ENCODE measurements around the gene ATP5PD. TPM values are rescaled to one million over a fixed set of nuclear protein-coding genes. Genes with fewer than 3 reads are reported as not detected.

The ATP5PD gene
- total and polyA plus RNA-seq, 2 of the 13 experiments (the other 11 are each of a cell fraction or from before 2014, with no cell fraction given), result 158 to 428 TPM

DNA sequence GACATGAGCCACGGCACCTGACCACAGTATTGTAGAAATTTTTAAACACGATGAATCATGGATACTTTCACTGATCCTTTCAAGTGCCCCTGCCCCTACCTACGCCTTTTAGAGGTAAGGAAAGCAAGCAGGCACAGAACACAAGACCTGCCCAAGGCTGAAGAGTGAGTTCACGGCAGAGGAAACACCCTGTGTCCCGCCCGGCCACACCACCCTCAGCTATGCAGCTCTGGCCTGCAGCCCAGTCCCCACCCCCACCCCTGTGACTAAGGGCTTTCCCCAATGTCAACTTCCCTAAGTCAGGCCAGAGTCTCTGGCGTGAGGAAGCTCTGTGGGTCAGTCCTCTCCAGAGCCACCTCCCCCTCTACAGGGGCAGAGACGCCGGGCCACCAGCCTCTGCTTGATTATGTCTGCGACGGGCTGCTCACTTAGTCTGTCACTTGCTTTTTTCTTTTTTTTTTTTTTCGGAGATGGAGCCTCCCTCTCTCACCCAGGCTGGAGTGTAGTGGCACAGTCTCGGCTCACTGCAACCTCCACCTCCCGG lies 49.4 kb upstream of the ATP5PD start (continued):
- TF ChIP-seq BRCA1 (CRISPR knock-in tag; IDR thresholded peaks at IDR 0.05) (no peak), RFXANK (CRISPR knock-in tag; IDR thresholded peaks at IDR 0.05) (no peak), RFX1 (IDR thresholded peaks at IDR 0.05) (no peak), SNAPC2 (CRISPR knock-in tag; IDR thresholded peaks at IDR 0.05) (no peak), ATF7-NPFF (CRISPR knock-in tag; IDR thresholded peaks at IDR 0.05; ENCODE audit: low read depth) (no peak), ZBTB7A (CRISPR knock-in tag; IDR thresholded peaks at IDR 0.05) (no peak), ARNT (IDR thresholded peaks at IDR 0.05) (no peak), HNRNPUL1 (IDR thresholded peaks at IDR 0.05; ENCODE audit: low read depth, low read length) (no peak), GZF1 (CRISPR knock-in tag; IDR thresholded peaks at IDR 0.05) (no peak), SMC3 (IDR thresholded peaks at IDR 0.05; ENCODE audit: low read length) (no peak), EED (CRISPR knock-in tag; IDR thresholded peaks at IDR 0.05) (no peak), TAF1 (CRISPR knock-in tag; IDR thresholded peaks at IDR 0.05) (no peak), ZNF282 (IDR thresholded peaks at IDR 0.05; ENCODE audit: partially characterized antibody) (no peak), ZNF468 (CRISPR knock-in tag; IDR thresholded peaks at IDR 0.05) (no peak), ZBTB8A (CRISPR knock-in tag; IDR thresholded peaks at IDR 0.05; ENCODE audit: borderline replicate concordance, low read depth) (no peak), ZNF441 (CRISPR knock-in tag; IDR thresholded peaks at IDR 0.05; ENCODE audit: borderline replicate concordance) (no peak), ZNF484 (CRISPR knock-in tag; IDR thresholded peaks at IDR 0.05; ENCODE audit: borderline replicate concordance, low read depth) (no peak), POGZ (CRISPR knock-in tag; IDR thresholded peaks at IDR 0.05) (no peak), RORA (CRISPR knock-in tag; IDR thresholded peaks at IDR 0.05) (no peak), PAWR (CRISPR knock-in tag; IDR thresholded peaks at IDR 0.05; ENCODE audit: borderline replicate concordance) (no peak), GTF3A (CRISPR knock-in tag; conservative IDR thresholded peaks at IDR 0.05) (no peak)
- TF ChIP-seq, protein P1, sequence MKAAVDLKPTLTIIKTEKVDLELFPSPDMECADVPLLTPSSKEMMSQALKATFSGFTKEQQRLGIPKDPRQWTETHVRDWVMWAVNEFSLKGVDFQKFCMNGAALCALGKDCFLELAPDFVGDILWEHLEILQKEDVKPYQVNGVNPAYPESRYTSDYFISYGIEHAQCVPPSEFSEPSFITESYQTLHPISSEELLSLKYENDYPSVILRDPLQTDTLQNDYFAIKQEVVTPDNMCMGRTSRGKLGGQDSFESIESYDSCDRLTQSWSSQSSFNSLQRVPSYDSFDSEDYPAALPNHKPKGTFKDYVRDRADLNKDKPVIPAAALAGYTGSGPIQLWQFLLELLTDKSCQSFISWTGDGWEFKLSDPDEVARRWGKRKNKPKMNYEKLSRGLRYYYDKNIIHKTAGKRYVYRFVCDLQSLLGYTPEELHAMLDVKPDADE (CRISPR knock-in tag; IDR thresholded peaks at IDR 0.05), result no peak
- TF ChIP-seq, protein P2, sequence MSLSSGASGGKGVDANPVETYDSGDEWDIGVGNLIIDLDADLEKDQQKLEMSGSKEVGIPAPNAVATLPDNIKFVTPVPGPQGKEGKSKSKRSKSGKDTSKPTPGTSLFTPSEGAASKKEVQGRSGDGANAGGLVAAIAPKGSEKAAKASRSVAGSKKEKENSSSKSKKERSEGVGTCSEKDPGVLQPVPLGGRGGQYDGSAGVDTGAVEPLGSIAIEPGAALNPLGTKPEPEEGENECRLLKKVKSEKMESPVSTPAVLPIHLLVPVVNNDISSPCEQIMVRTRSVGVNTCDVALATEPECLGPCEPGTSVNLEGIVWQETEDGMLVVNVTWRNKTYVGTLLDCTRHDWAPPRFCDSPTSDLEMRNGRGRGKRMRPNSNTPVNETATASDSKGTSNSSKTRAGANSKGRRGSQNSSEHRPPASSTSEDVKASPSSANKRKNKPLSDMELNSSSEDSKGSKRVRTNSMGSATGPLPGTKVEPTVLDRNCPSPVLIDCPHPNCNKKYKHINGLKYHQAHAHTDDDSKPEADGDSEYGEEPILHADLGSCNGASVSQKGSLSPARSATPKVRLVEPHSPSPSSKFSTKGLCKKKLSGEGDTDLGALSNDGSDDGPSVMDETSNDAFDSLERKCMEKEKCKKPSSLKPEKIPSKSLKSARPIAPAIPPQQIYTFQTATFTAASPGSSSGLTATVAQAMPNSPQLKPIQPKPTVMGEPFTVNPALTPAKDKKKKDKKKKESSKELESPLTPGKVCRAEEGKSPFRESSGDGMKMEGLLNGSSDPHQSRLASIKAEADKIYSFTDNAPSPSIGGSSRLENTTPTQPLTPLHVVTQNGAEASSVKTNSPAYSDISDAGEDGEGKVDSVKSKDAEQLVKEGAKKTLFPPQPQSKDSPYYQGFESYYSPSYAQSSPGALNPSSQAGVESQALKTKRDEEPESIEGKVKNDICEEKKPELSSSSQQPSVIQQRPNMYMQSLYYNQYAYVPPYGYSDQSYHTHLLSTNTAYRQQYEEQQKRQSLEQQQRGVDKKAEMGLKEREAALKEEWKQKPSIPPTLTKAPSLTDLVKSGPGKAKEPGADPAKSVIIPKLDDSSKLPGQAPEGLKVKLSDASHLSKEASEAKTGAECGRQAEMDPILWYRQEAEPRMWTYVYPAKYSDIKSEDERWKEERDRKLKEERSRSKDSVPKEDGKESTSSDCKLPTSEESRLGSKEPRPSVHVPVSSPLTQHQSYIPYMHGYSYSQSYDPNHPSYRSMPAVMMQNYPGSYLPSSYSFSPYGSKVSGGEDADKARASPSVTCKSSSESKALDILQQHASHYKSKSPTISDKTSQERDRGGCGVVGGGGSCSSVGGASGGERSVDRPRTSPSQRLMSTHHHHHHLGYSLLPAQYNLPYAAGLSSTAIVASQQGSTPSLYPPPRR (CRISPR knock-in tag; IDR thresholded peaks at IDR 0.05; ENCODE audit: borderline replicate concordance), result no peak
- TF ChIP-seq, protein P3, sequence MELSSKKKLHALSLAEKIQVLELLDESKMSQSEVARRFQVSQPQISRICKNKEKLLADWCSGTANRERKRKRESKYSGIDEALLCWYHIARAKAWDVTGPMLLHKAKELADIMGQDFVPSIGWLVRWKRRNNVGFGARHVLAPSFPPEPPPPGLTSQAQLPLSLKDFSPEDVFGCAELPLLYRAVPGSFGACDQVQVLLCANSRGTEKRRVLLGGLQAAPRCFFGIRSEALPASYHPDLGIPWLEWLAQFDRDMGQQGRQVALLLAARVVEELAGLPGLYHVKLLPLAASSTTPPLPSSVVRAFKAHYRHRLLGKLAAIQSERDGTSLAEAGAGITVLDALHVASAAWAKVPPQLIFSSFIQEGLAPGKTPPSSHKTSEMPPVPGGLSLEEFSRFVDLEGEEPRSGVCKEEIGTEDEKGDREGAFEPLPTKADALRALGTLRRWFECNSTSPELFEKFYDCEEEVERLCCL (CRISPR knock-in tag; IDR thresholded peaks at IDR 0.05; ENCODE audit: borderline replicate concordance), result no peak
